ENCODE measurements around the gene HABP2. TPM values are rescaled to one million over a fixed set of nuclear protein-coding genes. Genes with fewer than 3 reads are reported as not detected.

HABP2 gene
- total RNA-seq, 1 donor from 2014 or later: 0.11 TPM

- Mint-ChIP-seq H3K27me3 (ENCODE audit: unreplicated experiment) (peaks cover 18% of the 10 kb centered on the region), H3K9me3 (ENCODE audit: unreplicated experiment) (no peaks in the 10 kb centered on the region), H3K27ac (ENCODE audit: unreplicated experiment) (no peak overlapping the region), H3K4me3 (ENCODE audit: unreplicated experiment) (no peak overlapping the region), H3K4me1 (ENCODE audit: unreplicated experiment) (peaks cover 17% of the 10 kb centered on the region), H3K36me3 (ENCODE audit: unreplicated experiment) (no peaks in the 10 kb centered on the region)
- no peak for TF ChIP-seq CTCF (IDR thresholded peaks at IDR 0.05)
- no peak for DNase-seq (ENCODE audit: extremely low spot score, unreplicated experiment)
These were observed 75.0 kb downstream of the HABP2 start for GRCh38 chr10:113627836-113628235.

- TF ChIP-seq CTCF (IDR thresholded peaks at IDR 0.05): no peak
- no peak overlapping the region for H3K27ac Mint-ChIP-seq (ENCODE audit: unreplicated experiment)
- DNase-seq (ENCODE audit: extremely low spot score, unreplicated experiment): no peak
- H3K9me3 Mint-ChIP-seq (ENCODE audit: unreplicated experiment): no peaks in the 10 kb centered on the region
- H3K36me3 Mint-ChIP-seq (ENCODE audit: unreplicated experiment): no peaks in the 10 kb centered on the region
- H3K4me1 Mint-ChIP-seq (ENCODE audit: unreplicated experiment): peaks cover 17% of the 10 kb centered on the region
- H3K4me3 Mint-ChIP-seq (ENCODE audit: unreplicated experiment): no peak overlapping the region
- H3K27me3 Mint-ChIP-seq (ENCODE audit: unreplicated experiment): peaks cover 13% of the 10 kb centered on the region
These were observed 75.8 kb downstream of the HABP2 start for GRCh38 chr10:113628607-113629153.

- TF ChIP-seq CTCF (IDR thresholded peaks at IDR 0.05): no peak
- Mint-ChIP-seq H3K36me3 (ENCODE audit: unreplicated experiment) (no peaks in the 10 kb centered on the region), H3K4me3 (ENCODE audit: unreplicated experiment) (no peak overlapping the region), H3K4me1 (ENCODE audit: unreplicated experiment) (peaks cover 17% of the 10 kb centered on the region), H3K27ac (ENCODE audit: unreplicated experiment) (no peak overlapping the region), H3K9me3 (ENCODE audit: unreplicated experiment) (peaks cover 14% of the 10 kb centered on the region), H3K27me3 (ENCODE audit: unreplicated experiment) (peaks cover 3% of the 10 kb centered on the region)
- no peak for DNase-seq (ENCODE audit: extremely low spot score, unreplicated experiment)
These were observed 78.2 kb downstream of the HABP2 start for GRCh38 chr10:113630929-113631533.

GRCh38 chr10:113631684-113632367, 79.0 kb downstream of the HABP2 start:
- Mint-ChIP-seq H3K4me1 (ENCODE audit: unreplicated experiment) (peaks cover 12% of the 10 kb centered on the region), H3K9me3 (ENCODE audit: unreplicated experiment) (peaks cover 17% of the 10 kb centered on the region), H3K36me3 (ENCODE audit: unreplicated experiment) (no peaks in the 10 kb centered on the region), H3K4me3 (ENCODE audit: unreplicated experiment) (no peak overlapping the region), H3K27ac (ENCODE audit: unreplicated experiment) (no peak overlapping the region), H3K27me3 (ENCODE audit: unreplicated experiment) (peaks cover 3% of the 10 kb centered on the region)
- DNase-seq (ENCODE audit: extremely low spot score, unreplicated experiment): no peak
- TF ChIP-seq CTCF (IDR thresholded peaks at IDR 0.05): no peak

Other genes starting within 250 kb of the HABP2 start
- gene NRAP, start 111.0 kb downstream of the HABP2 start, total RNA-seq: not detected in 2 replicates
- gene CASP7, start 126.9 kb downstream of the HABP2 start, total RNA-seq: 30.1 and 34.2 TPM in 2 replicates
- gene PLEKHS1, start 198.6 kb downstream of the HABP2 start, total RNA-seq: 0.11 TPM in 1 of 2 replicates, not detected in the other